HL-60 (cell line): ENCODE results near the gene HSPA4.

ENCODE experiments used
- DNase-seq, 2 experiments: peaks; one replicate each; pipeline ENCODE4 v3.0.0-alpha.2; 2010 to 2020; ENCODE audit warnings: low read depth in 1 of 2, low spot score in 1 of 2
- H3K27ac ChIP-seq: fragments of 250-450 bp; sonication (Bioruptor Pico); replicated peaks from 2 replicates; pipeline ENCODE4 v1.5.1; 2020; ENCODE audit warnings: mild to moderate bottlenecking, moderate library complexity
- H3K27me3 ChIP-seq: fragments of 250-450 bp; sonication (Bioruptor Pico); 2 replicates; pipeline ENCODE4 v1.5.1; 2021; ENCODE audit warnings: mild to moderate bottlenecking, moderate library complexity; ENCODE audit not compliant: insufficient read depth, poor library complexity, severe bottlenecking
- H3K4me3 ChIP-seq: replicated peaks from 2 replicates; pipeline ENCODE4 v1.5.1; 2011; ENCODE audit warnings: mild to moderate bottlenecking, control low read depth, low read length; ENCODE audit not compliant: insufficient read depth
- GABPA ChIP-seq: IDR thresholded peaks from 2 replicates; pipeline ENCODE4 v1.6.1; 2012; ENCODE audit warnings: low read depth
- POLR2AphosphoS5 ChIP-seq: IDR thresholded peaks from 2 replicates; pipeline ENCODE4 v1.6.1; 2012; ENCODE audit warnings: low read depth
- SPI1 ChIP-seq: IDR thresholded peaks from 2 replicates; pipeline ENCODE4 v1.6.1; 2012; ENCODE audit warnings: low read depth, mild to moderate bottlenecking, borderline replicate concordance
- TF ChIP-seq, protein P1 (sequence below): IDR thresholded peaks from 2 replicates; pipeline ENCODE4 v1.6.1; 2012; ENCODE audit warnings: low read depth; ENCODE audit not compliant: insufficient replicate concordance
- TF ChIP-seq, protein P2 (sequence below): IDR thresholded peaks from one replicate; pipeline ENCODE4 v1.5.1; 2011; ENCODE audit warnings: low read length, control low read depth, inconsistent platforms; ENCODE audit not compliant: insufficient read depth

HSPA4 gene

DNA sequence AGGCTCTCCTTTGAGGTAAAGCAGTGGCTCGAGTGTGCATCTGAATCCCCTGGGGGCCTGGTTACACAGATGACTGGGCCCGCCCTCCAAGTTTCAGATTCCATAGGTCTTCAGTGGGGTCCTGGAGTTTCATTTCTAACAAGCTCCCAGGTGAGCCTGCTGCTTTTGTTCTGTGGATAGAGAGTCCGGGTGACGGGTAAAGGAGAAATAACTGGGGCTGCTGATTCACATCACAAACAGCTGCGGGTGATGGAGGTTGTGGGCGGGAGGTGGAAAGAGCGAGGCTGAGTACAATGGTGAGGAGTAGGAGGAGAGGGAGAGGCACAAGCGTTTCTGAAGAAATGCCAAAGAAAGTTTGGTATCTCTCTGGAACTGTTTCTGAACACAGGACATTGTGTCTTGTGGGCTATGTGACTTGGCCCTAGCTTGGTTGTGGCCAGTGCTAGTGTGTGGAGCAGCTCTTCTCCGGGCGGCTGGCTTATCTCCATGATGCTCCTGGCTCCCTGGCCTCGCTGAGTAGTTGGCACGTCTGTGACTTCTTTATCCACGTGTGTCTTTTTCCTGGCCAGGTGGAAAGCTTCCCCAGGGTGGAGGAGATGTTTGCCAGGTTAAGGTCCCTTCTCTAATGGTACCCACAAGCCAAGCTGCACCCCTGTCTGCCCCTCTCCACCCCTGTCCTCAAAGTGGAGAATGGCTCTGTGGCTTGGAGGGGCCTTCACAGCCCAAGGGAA is 61.7 kb downstream of the HSPA4 start:
- Histone ChIP-seq H3K27ac (no peak overlapping the region), H3K27me3 (no peaks in the 10 kb centered on the region), H3K4me3 (no peak overlapping the region)
- DNase-seq, result no peak
- TF ChIP-seq POLR2AphosphoS5 (no peak), GABPA (no peak), SPI1 (no peak)
- TF ChIP-seq, protein P1, sequence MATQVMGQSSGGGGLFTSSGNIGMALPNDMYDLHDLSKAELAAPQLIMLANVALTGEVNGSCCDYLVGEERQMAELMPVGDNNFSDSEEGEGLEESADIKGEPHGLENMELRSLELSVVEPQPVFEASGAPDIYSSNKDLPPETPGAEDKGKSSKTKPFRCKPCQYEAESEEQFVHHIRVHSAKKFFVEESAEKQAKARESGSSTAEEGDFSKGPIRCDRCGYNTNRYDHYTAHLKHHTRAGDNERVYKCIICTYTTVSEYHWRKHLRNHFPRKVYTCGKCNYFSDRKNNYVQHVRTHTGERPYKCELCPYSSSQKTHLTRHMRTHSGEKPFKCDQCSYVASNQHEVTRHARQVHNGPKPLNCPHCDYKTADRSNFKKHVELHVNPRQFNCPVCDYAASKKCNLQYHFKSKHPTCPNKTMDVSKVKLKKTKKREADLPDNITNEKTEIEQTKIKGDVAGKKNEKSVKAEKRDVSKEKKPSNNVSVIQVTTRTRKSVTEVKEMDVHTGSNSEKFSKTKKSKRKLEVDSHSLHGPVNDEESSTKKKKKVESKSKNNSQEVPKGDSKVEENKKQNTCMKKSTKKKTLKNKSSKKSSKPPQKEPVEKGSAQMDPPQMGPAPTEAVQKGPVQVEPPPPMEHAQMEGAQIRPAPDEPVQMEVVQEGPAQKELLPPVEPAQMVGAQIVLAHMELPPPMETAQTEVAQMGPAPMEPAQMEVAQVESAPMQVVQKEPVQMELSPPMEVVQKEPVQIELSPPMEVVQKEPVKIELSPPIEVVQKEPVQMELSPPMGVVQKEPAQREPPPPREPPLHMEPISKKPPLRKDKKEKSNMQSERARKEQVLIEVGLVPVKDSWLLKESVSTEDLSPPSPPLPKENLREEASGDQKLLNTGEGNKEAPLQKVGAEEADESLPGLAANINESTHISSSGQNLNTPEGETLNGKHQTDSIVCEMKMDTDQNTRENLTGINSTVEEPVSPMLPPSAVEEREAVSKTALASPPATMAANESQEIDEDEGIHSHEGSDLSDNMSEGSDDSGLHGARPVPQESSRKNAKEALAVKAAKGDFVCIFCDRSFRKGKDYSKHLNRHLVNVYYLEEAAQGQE, result no peak
- TF ChIP-seq, protein P2, sequence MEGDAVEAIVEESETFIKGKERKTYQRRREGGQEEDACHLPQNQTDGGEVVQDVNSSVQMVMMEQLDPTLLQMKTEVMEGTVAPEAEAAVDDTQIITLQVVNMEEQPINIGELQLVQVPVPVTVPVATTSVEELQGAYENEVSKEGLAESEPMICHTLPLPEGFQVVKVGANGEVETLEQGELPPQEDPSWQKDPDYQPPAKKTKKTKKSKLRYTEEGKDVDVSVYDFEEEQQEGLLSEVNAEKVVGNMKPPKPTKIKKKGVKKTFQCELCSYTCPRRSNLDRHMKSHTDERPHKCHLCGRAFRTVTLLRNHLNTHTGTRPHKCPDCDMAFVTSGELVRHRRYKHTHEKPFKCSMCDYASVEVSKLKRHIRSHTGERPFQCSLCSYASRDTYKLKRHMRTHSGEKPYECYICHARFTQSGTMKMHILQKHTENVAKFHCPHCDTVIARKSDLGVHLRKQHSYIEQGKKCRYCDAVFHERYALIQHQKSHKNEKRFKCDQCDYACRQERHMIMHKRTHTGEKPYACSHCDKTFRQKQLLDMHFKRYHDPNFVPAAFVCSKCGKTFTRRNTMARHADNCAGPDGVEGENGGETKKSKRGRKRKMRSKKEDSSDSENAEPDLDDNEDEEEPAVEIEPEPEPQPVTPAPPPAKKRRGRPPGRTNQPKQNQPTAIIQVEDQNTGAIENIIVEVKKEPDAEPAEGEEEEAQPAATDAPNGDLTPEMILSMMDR, result no peak

DNA sequence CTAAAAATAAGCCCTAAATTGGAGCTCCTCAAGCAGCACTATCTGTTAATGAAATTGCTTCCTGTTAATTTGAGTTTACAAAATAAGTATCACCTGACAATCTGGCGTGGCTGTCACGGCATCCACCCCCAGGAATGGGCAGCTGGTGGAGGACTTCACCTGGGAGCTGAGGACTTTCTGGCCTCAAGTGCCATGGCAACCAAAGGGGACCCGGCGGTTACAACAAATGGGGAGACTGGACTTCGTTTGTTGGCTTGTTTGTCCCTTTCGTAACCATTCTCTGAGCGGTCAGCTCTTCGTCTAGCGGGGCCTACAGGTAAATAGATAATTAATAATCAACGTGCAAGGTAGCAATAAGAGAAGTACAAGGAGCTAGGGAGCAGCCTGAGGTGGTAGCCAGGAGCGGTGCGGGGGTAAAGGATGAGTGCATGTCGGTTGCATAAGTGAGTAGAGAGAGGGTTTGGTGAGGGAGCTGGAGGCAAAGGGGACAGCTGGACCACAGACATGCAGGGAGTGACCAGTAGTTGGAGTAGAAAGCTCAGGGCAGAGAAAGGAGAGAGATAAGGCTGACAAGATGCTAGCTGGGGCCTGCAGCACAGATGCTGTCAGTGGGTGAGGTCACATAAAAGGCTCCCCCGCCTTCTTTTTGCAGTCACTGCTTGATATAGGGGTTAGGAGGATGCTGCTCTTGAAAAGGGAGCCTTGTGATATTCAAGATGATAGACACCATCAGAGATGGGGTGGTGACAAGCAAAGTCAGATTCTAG is 62.5 kb downstream of the HSPA4 start:
- Histone ChIP-seq H3K4me3 (no peak overlapping the region), H3K27ac (no peak overlapping the region), H3K27me3 (no peaks in the 10 kb centered on the region)
- TF ChIP-seq, protein P1, result no peak
- no peak for TF ChIP-seq SPI1
- TF ChIP-seq, protein P2, result no peak
- TF ChIP-seq POLR2AphosphoS5, result no peak
- no peak for TF ChIP-seq GABPA
- no peak for DNase-seq

DNA sequence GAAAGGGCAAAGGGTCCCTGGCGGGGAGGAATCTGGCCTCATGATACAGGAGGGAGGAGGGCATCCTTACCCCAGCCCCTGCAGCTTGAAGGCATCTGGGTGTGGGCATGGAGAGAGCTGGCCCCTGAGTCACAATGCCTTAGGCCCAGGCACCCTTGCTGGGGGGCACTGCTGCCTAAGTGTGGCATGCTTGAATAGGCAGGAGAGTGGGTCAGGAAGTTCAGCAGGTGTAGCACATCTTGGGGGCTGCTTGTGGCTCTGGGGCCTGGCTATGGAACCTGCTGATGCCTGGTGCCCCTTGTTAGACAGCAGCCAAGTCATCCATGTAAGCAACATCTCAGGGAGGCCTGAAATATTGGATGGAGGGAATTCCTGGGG is 63.1 kb downstream of the HSPA4 start:
- H3K4me3 ChIP-seq, result no peak overlapping the region
- DNase-seq, result no peak
- no peak for TF ChIP-seq GABPA
- H3K27ac ChIP-seq, result no peak overlapping the region
- H3K27me3 ChIP-seq, result no peaks in the 10 kb centered on the region

DNA sequence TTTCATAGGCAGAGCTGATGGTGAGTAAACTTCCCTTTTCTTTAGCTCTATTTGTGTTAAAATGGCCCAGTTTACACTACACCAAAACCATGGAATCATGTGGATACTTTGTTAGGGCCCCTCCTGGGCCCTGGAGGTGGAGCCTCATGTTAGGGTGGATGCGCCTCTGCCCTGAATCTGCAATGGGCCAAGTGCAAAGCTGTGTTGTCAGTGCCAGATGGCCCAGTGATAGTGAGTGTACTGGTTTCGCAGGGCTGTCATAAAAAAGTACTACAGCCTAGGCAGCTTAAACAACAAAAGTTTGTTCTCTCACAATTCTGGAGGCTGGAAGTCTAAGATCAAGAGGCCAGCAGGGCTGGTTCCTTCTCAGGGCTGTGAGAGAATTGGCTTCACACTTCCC is 64.8 kb downstream of the HSPA4 start:
- no peak overlapping the region for H3K4me3 ChIP-seq
- TF ChIP-seq, protein P2, result no peak
- TF ChIP-seq GABPA, result no peak
- TF ChIP-seq, protein P1, result no peak
- no peak for TF ChIP-seq SPI1
- TF ChIP-seq POLR2AphosphoS5, result no peak
- DNase-seq, result no peak
- no peaks in the 10 kb centered on the region for H3K27me3 ChIP-seq
- H3K27ac ChIP-seq, result no peak overlapping the region
